ENCODE data around the gene AP1M2.

- TF ChIP-seq CTCF (conservative IDR thresholded peaks at IDR 0.05) (no peak), ZFX (IDR thresholded peaks at IDR 0.05) (no peak)
Measured at GRCh38 chr19:10593148-10593547, 6.0 kb upstream of the AP1M2 start.

All from C4-2B (cell line).